Hepatocyte (in vitro differentiated cells): Measurements from ENCODE around the gene GVQW3.

Source experiments
- EZH2phosphoT487 ChIP-seq: fragments of 200-600 bp; sonication (generic); IDR thresholded peaks from one replicate; pipeline ENCODE4 v1.6.1; 2018; ENCODE audit warnings: antibody characterized with exemption, mild to moderate bottlenecking, low read depth, moderate library complexity; ENCODE audit not compliant: unreplicated experiment, severe bottlenecking
- TF ChIP-seq, protein P1 (sequence below): fragments of 200-600 bp; sonication (generic); IDR thresholded peaks from 2 replicates; pipeline ENCODE4 v1.5.1; 2016; ENCODE audit warnings: antibody characterized with exemption, mild to moderate bottlenecking; ENCODE audit not compliant: poor library complexity

DNA sequence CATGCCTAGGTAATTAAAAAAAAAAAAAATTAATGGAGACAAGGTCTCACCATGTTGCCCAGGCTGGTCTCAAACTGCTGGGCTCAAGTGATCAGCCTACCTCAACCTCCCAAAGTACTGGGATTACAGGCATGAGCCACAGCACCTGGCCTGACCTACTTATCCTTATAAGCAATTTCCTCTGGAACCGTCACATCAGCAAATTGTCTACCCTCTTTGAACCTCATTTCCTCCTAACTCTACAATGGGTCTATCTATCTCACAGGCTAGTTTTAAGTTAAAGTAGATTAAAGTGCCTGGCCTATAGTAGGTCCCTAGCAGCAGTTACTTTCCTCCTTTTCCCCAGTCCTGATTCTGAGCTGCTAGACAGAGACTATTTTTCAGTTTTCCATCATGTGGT lies 43.7 kb upstream of the GVQW3 start:
- TF ChIP-seq, protein P1, sequence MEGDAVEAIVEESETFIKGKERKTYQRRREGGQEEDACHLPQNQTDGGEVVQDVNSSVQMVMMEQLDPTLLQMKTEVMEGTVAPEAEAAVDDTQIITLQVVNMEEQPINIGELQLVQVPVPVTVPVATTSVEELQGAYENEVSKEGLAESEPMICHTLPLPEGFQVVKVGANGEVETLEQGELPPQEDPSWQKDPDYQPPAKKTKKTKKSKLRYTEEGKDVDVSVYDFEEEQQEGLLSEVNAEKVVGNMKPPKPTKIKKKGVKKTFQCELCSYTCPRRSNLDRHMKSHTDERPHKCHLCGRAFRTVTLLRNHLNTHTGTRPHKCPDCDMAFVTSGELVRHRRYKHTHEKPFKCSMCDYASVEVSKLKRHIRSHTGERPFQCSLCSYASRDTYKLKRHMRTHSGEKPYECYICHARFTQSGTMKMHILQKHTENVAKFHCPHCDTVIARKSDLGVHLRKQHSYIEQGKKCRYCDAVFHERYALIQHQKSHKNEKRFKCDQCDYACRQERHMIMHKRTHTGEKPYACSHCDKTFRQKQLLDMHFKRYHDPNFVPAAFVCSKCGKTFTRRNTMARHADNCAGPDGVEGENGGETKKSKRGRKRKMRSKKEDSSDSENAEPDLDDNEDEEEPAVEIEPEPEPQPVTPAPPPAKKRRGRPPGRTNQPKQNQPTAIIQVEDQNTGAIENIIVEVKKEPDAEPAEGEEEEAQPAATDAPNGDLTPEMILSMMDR = no peak
- TF ChIP-seq EZH2phosphoT487 = no peak
